Gastroesophageal sphincter (tissue), 4 donors: ENCODE data around the gene RANBP3L. TPM values are rescaled to one million over a fixed set of nuclear protein-coding genes. Genes with fewer than 3 reads are reported as not detected.

ENCODE experiments used
- ATAC-seq: fragments of 150-250 bp; one replicate; pipeline ENCODE4 v1.9.1; 2016; ENCODE audit warnings: mild to moderate bottlenecking, moderate library complexity
- H3K27ac ChIP-seq, 4 donors: fragments of 200-600 bp; sonication (generic) in 3 of 4; 1 replicate in 3 of 4; 2 replicates in 1 of 4; pipeline ENCODE4 v1.5.1; 2016 to 2019
- H3K27me3 ChIP-seq: fragments of 200-600 bp; sonication (generic); one replicate; pipeline ENCODE4 v1.5.1; 2019
- H3K36me3 ChIP-seq, 2 donors: fragments of 200-600 bp; sonication (generic); one replicate each; pipeline ENCODE4 v1.5.1; 2019; ENCODE audit warnings: control low read depth in 1 of 2
- H3K4me1 ChIP-seq, 3 donors: fragments of 200-600 bp; sonication (generic); 1 replicate in 2 of 3; 2 replicates in 1 of 3; pipeline ENCODE4 v1.5.1; 2016 to 2019; ENCODE audit warnings: control low read depth in 2 of 3
- H3K4me3 ChIP-seq, 2 donors: fragments of 200-600 bp; sonication (generic); one replicate each; pipeline ENCODE4 v1.5.1; 2019; ENCODE audit warnings: mild to moderate bottlenecking in 1 of 2, moderate library complexity in 1 of 2
- H3K9me3 ChIP-seq, 3 donors: fragments of 200-600 bp; sonication (generic); one replicate each; pipeline ENCODE4 v1.5.1; 2017 to 2019; ENCODE audit warnings: control low read depth in 2 of 3
- CTCF ChIP-seq, 4 experiments: fragments of 200-600 bp in 2 of 4; fragments of 450-650 bp in 2 of 4; sonication (generic) in 1 of 4; IDR thresholded peaks; one replicate each; pipeline ENCODE4 v1.5.1; 2017 to 2019; ENCODE audit warnings: antibody characterized with exemption in 4 of 4, mild to moderate bottlenecking in 2 of 4, moderate library complexity in 2 of 4
- EP300 ChIP-seq: sonication (generic); formaldehyde crosslinking; IDR thresholded peaks from one replicate; pipeline ENCODE4 v1.6.1; 2017; ENCODE audit warnings: antibody characterized with exemption, mild to moderate bottlenecking
- POLR2A ChIP-seq, 2 donors: fragments of 450-650 bp; IDR thresholded peaks; one replicate each; pipeline ENCODE4 v1.6.1; 2017; ENCODE audit warnings: antibody characterized with exemption in 2 of 2, mild to moderate bottlenecking in 2 of 2, moderate library complexity in 1 of 2
- POLR2AphosphoS5 ChIP-seq: sonication (generic); formaldehyde crosslinking; IDR thresholded peaks from one replicate; pipeline ENCODE4 v1.6.1; 2017; ENCODE audit warnings: antibody characterized with exemption
- WGBS, 2 donors: methylation state at CpG; one replicate each; pipeline ENCODE4 v1.1.5; 2018; ENCODE audit warnings: low coverage in 1 of 2; 5-methylcytosine and 5-hydroxymethylcytosine counted together
- total RNA-seq, 4 donors: library from RNA; depleted of rRNA; stranded (reverse); fragments of >200 nt; gene quantifications; one replicate each; pipeline ENCODE4 v1.1.0, GENCODE V29; 2016

The RANBP3L gene
- total RNA-seq, 4 donors from 2014 or later, result 3.4 to 26.0 (median 6.1) TPM

GRCh38 chr5:36230151-36230790 is 71.4 kb downstream of the RANBP3L start:
- Histone ChIP-seq H3K27me3 (no peaks in the 10 kb centered on the region), H3K4me3 (no peak overlapping the region), H3K27ac (peak overlapping the region in 1 of 4 donors; percentile 6), H3K36me3 (peaks cover 0 to 11% of the 10 kb centered on the region in 2 donors), H3K4me1 (peaks cover 0 to 67% (median 0%) of the 10 kb centered on the region in 3 donors), H3K9me3 (no peaks in the 10 kb centered on the region)
- TF ChIP-seq EP300 (no peak), POLR2A (IDR thresholded peaks at IDR 0.05) (no peak), CTCF (IDR thresholded peaks at IDR 0.05) (no peak), POLR2AphosphoS5 (no peak)
- WGBS, 2 donors, result 67 to 100% methylated on average over 1 of the region's 1 CpG
- ATAC-seq, result no peak

- TF ChIP-seq POLR2AphosphoS5 (no peak), POLR2A (IDR thresholded peaks at IDR 0.05) (no peak), CTCF (IDR thresholded peaks at IDR 0.05) (no peak)
- ATAC-seq, result no peak
- Histone ChIP-seq H3K9me3 (no peaks in the 10 kb centered on the region), H3K27ac (peak overlapping the region in 2 of 4 donors; percentile 38 to 42), H3K4me1 (peaks cover 0 to 58% (median 0%) of the 10 kb centered on the region in 3 donors), H3K36me3 (peaks cover 0 to 28% of the 10 kb centered on the region in 2 donors), H3K27me3 (no peaks in the 10 kb centered on the region), H3K4me3 (no peak overlapping the region)
- 89 to 99% methylated on average over 4 to 6 of the region's 7 CpGs for WGBS, 2 donors
Measured at GRCh38 chr5:36228505-36228904, 73.2 kb downstream of the RANBP3L start.

DNA sequence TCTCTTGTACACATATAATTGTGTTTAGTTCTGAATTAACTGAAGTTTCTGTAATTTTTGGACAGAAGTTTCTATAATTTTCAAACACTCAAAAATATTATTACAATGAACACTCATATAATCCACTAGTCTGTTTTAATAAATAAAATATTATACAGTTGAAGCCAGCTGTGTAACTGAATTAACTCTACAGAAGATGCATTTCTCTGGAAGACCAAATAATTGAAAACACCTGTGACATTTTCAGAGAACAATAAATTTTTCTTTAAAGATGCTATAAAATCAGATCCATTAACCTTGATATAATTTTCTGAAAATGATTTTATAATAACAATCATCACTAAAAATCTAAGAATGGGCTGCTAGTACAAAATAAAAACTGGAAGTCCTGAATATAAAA is 74.7 kb downstream of the RANBP3L start:
- Histone ChIP-seq H3K27ac (no peak overlapping the region), H3K4me1 (peaks cover 0 to 57% (median 2%) of the 10 kb centered on the region in 3 donors), H3K27me3 (no peaks in the 10 kb centered on the region), H3K36me3 (peaks cover 0 to 38% of the 10 kb centered on the region in 2 donors), H3K4me3 (no peak overlapping the region), H3K9me3 (no peaks in the 10 kb centered on the region)
- TF ChIP-seq POLR2AphosphoS5, result no peak
- no peak for TF ChIP-seq POLR2A (IDR thresholded peaks at IDR 0.05)
- ATAC-seq, result no peak

DNA sequence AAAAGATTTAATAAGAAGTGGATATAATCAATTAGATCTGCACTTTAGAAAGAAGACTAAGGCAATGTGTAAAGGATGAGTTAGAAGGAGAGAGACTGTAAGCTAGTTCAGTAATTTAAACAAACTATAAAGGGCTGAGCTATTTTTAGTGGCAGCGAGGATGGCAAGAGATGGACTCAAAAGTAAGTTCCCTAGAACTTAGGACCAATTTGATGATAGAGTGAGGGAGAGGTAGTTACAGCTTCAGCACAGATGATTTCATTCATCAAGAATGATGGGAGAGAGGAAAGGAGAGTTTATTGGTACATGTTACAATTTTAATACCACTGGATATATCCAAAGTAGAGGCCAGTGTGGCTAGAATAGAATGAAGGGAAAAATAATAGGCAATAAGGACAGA is 79.1 kb downstream of the RANBP3L start:
- H3K9me3 ChIP-seq, result no peaks in the 10 kb centered on the region
- H3K36me3 ChIP-seq, result peaks cover 0 to 74% of the 10 kb centered on the region in 2 donors
- no peaks in the 10 kb centered on the region for H3K27me3 ChIP-seq
- H3K4me3 ChIP-seq, result no peak overlapping the region
- H3K4me1 ChIP-seq, result peaks cover 0 to 18% (median 2%) of the 10 kb centered on the region in 3 donors
- peak overlapping the region in 3 of 4 donors; percentile 18 to 39 (median 36) for H3K27ac ChIP-seq
- no peak for TF ChIP-seq CTCF (IDR thresholded peaks at IDR 0.05)
- no peak for TF ChIP-seq POLR2A (IDR thresholded peaks at IDR 0.05)
- no peak for TF ChIP-seq POLR2AphosphoS5
- TF ChIP-seq EP300, result no peak
- 53% methylated on average over 1 of the region's 1 CpG; no CpG with 5 or more reads in 1 of the 2 donors for WGBS, 2 donors
- no peak for ATAC-seq

GRCh38 chr5:36217988-36218387 is 83.7 kb downstream of the RANBP3L start:
- 86 to 95% methylated on average over 1 of the region's 1 CpG for WGBS, 2 donors
- no peak for ATAC-seq
- no peak overlapping the region for H3K27ac ChIP-seq
- peaks cover 0 to 76% of the 10 kb centered on the region in 2 donors for H3K36me3 ChIP-seq
- no peak overlapping the region for H3K4me3 ChIP-seq
- no peak for TF ChIP-seq POLR2AphosphoS5
- no peak for TF ChIP-seq EP300
- no peak for TF ChIP-seq POLR2A (IDR thresholded peaks at IDR 0.05)
- H3K27me3 ChIP-seq, result no peaks in the 10 kb centered on the region
- peaks cover 0 to 19% (median 2%) of the 10 kb centered on the region in 3 donors for H3K4me1 ChIP-seq
- H3K9me3 ChIP-seq, result no peaks in the 10 kb centered on the region

- Histone ChIP-seq H3K36me3 (peaks cover 0 to 79% of the 10 kb centered on the region in 2 donors), H3K27ac (no peak overlapping the region), H3K27me3 (no peaks in the 10 kb centered on the region), H3K4me1 (peaks cover 0 to 19% (median 2%) of the 10 kb centered on the region in 3 donors), H3K9me3 (no peaks in the 10 kb centered on the region), H3K4me3 (no peak overlapping the region)
- 76 to 79% methylated on average over 1 of the region's 1 CpG for WGBS, 2 donors
- ATAC-seq, result no peak
- no peak for TF ChIP-seq POLR2A (IDR thresholded peaks at IDR 0.05)
- no peak for TF ChIP-seq POLR2AphosphoS5
- TF ChIP-seq CTCF (IDR thresholded peaks at IDR 0.05), result no peak
- TF ChIP-seq EP300, result no peak
Measured at GRCh38 chr5:36217567-36217966, 84.1 kb downstream of the RANBP3L start.
